Vagina (tissue), 2 donors: Measurements from ENCODE around the gene GRIP2. TPM values are rescaled to one million over a fixed set of nuclear protein-coding genes. Genes with fewer than 3 reads are reported as not detected.

Experiments used
- DNase-seq, 2 donors: peaks; one replicate each; pipeline ENCODE4 v3.0.0-alpha.2; 2017; ENCODE audit errors: extremely low spot score in 2 of 2
- H3K27ac ChIP-seq: fragments of 200-600 bp; sonication (generic); one replicate; pipeline ENCODE4 v1.5.1; 2019
- H3K27me3 ChIP-seq: fragments of 200-600 bp; sonication (generic); one replicate; pipeline ENCODE4 v1.5.1; 2019
- H3K36me3 ChIP-seq, 2 donors: fragments of 200-600 bp; sonication (generic); one replicate each; pipeline ENCODE4 v1.5.1; 2017 to 2019
- H3K4me1 ChIP-seq: fragments of 200-600 bp; sonication (generic); one replicate; pipeline ENCODE4 v1.5.1; 2019
- H3K4me3 ChIP-seq, 2 donors: fragments of 200-600 bp; sonication (generic); 1 replicate in 1 of 2; 2 replicates in 1 of 2; pipeline ENCODE4 v1.5.1; 2016 to 2019
- H3K9me3 ChIP-seq: fragments of 200-600 bp; sonication (generic); one replicate; pipeline ENCODE4 v1.5.1; 2019
- CTCF ChIP-seq, 3 experiments: fragments of 450-650 bp in 2 of 3; fragments of 200-600 bp in 1 of 3; sonication (generic) in 1 of 3; IDR thresholded peaks; one replicate each; pipeline ENCODE4 v1.5.1; 2017 to 2019; ENCODE audit warnings: antibody characterized with exemption in 3 of 3, mild to moderate bottlenecking in 2 of 3, moderate library complexity in 2 of 3
- POLR2A ChIP-seq, 2 donors: fragments of 450-650 bp; IDR thresholded peaks; one replicate each; pipeline ENCODE4 v1.6.1; 2017; ENCODE audit warnings: antibody characterized with exemption in 2 of 2, mild to moderate bottlenecking in 2 of 2, moderate library complexity in 2 of 2
- POLR2AphosphoS5 ChIP-seq, 2 donors: sonication (generic); formaldehyde crosslinking; IDR thresholded peaks; one replicate each; pipeline ENCODE4 v1.9.0; 2017; ENCODE audit warnings: antibody characterized with exemption in 2 of 2, mild to moderate bottlenecking in 2 of 2, low read depth in 1 of 2; ENCODE audit not compliant: insufficient read depth in 1 of 2
- intact Hi-C: fragments of 100-400 bp; cut with DNase I; formaldehyde crosslinking; loops from one replicate; pipeline ENCODE4 v1.15.1; 2023
- total RNA-seq: library from RNA; depleted of rRNA; stranded (reverse); fragments of >200 nt; gene quantifications from one replicate; pipeline ENCODE4 v1.2.3, GENCODE V29; 2016

Gene GRIP2
- total RNA-seq, 1 donor from 2014 or later, result 0.98 TPM

GRCh38 chr3:14547693-14548092 is 7.6 kb upstream of the GRIP2 start:
- peaks cover 9% of the 10 kb centered on the region for H3K4me1 ChIP-seq
- TF ChIP-seq CTCF (IDR thresholded peaks at IDR 0.05) (no peak), POLR2AphosphoS5 (IDR thresholded peaks at IDR 0.05; ENCODE audit: insufficient read depth in 1 of 2, low read depth in 1 of 2) (no peak), POLR2A (IDR thresholded peaks at IDR 0.05) (no peak)
- no peaks in the 10 kb centered on the region for H3K27me3 ChIP-seq
- intact Hi-C loops, result loop anchor here (2.0 kb wide), 1 partner anchor 39 kb away; no protein-coding TSS in a partner anchor
- H3K36me3 ChIP-seq, result no peaks in the 10 kb centered on the region
- no peak for DNase-seq
- no peaks in the 10 kb centered on the region for H3K9me3 ChIP-seq
- H3K27ac ChIP-seq, result no peak overlapping the region
- no peak overlapping the region for H3K4me3 ChIP-seq

- H3K36me3 ChIP-seq, result no peaks in the 10 kb centered on the region
- H3K4me3 ChIP-seq, result no peak overlapping the region
- H3K27ac ChIP-seq, result no peak overlapping the region
- no peaks in the 10 kb centered on the region for H3K9me3 ChIP-seq
- intact Hi-C loops, result no loop called here
- no peak for DNase-seq
- no peaks in the 10 kb centered on the region for H3K27me3 ChIP-seq
- TF ChIP-seq POLR2A (IDR thresholded peaks at IDR 0.05) (no peak), POLR2AphosphoS5 (IDR thresholded peaks at IDR 0.05; ENCODE audit: insufficient read depth in 1 of 2, low read depth in 1 of 2) (no peak), CTCF (IDR thresholded peaks at IDR 0.05) (no peak)
- H3K4me1 ChIP-seq, result peaks cover 9% of the 10 kb centered on the region
These were observed 5.9 kb upstream of the GRIP2 start for GRCh38 chr3:14546041-14546440.

- intact Hi-C loops, result no loop called here
- Histone ChIP-seq H3K27ac (no peak overlapping the region), H3K4me1 (peaks cover 9% of the 10 kb centered on the region), H3K9me3 (no peaks in the 10 kb centered on the region), H3K36me3 (no peaks in the 10 kb centered on the region), H3K4me3 (no peak overlapping the region), H3K27me3 (no peaks in the 10 kb centered on the region)
- TF ChIP-seq CTCF (IDR thresholded peaks at IDR 0.05), result no peak
- no peak for TF ChIP-seq POLR2AphosphoS5 (IDR thresholded peaks at IDR 0.05; ENCODE audit: insufficient read depth in 1 of 2, low read depth in 1 of 2)
- no peak for TF ChIP-seq POLR2A (IDR thresholded peaks at IDR 0.05)
- DNase-seq, result no peak
These were observed 5.1 kb upstream of the GRIP2 start for GRCh38 chr3:14545251-14545635.

GRCh38 chr3:14544282-14545250 is 4.4 kb upstream of the GRIP2 start:
- H3K4me1 ChIP-seq, result peaks cover 9% of the 10 kb centered on the region
- intact Hi-C loops, result no loop called here

More at GRCh38 chr3:14544282-14545250, 4.4 kb upstream of the GRIP2 start:
- Histone ChIP-seq H3K27ac (no peak overlapping the region), H3K27me3 (no peaks in the 10 kb centered on the region), H3K9me3 (no peaks in the 10 kb centered on the region), H3K4me3 (no peak overlapping the region), H3K36me3 (no peaks in the 10 kb centered on the region)
- TF ChIP-seq CTCF (IDR thresholded peaks at IDR 0.05), result no peak
- TF ChIP-seq POLR2A (IDR thresholded peaks at IDR 0.05), result no peak
- TF ChIP-seq POLR2AphosphoS5 (IDR thresholded peaks at IDR 0.05; ENCODE audit: insufficient read depth in 1 of 2, low read depth in 1 of 2), result no peak
- DNase-seq, result no peak
